ENCODE results near the gene AURKAIP1.

Gene AURKAIP1

GRCh38 chr1:1346501-1346890, 28.5 kb downstream of the AURKAIP1 start:
- no peak for DNase-seq (ENCODE audit: low spot score)

DNA sequence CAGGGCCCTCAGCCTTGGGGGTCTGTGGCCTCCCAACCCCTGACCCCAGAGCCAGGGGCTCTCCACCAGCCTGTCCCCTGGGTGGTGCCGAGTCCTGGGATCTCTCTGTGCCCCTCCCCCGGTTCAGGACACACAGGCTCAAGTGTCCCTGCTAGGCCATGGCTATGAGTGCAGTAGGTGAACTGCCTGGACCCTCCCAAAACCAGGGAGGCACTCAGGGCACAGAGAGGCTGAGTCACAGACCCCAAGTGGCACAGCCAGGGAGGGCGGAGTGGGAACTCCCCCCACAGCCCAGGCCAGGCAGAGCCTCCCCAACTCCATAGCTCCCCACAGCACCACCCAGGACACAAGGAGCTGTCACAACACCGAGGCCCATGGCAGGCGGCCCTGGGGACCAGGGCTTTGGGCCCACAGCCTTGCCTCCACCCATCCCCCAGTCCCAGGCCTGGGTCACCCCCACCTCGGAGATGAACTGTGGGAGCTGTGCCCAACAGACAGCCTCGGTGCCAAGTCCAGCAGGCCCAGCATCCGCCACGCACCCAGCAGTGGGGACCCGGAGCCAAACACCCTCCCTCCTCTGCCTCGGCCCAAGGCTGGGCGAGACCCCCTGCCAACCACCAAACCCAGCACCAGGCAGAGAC, 29.0 kb downstream of the AURKAIP1 start:
- no peak for DNase-seq (ENCODE audit: low spot score)

DNA sequence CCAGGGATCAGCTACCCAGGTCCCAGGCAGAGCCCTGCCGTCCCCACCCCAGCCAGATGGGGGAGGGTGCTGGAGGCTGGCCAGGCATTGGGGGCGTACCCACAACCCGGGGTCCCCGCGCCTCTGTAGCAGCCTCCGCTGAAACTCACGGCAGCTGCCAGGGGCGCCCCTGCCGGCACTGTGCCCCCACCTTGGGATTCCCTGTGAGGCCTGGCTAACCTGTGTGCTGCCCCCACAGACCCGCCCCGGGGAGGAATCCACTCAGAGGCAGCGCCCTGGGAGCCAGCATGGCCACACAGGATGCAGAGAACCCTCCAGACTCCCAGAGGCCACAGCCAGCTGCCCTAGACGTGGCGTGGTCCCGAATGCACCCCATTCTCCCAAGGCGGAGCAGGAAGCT, 29.6 kb downstream of the AURKAIP1 start:
- no peak for DNase-seq (ENCODE audit: low spot score)

DNA sequence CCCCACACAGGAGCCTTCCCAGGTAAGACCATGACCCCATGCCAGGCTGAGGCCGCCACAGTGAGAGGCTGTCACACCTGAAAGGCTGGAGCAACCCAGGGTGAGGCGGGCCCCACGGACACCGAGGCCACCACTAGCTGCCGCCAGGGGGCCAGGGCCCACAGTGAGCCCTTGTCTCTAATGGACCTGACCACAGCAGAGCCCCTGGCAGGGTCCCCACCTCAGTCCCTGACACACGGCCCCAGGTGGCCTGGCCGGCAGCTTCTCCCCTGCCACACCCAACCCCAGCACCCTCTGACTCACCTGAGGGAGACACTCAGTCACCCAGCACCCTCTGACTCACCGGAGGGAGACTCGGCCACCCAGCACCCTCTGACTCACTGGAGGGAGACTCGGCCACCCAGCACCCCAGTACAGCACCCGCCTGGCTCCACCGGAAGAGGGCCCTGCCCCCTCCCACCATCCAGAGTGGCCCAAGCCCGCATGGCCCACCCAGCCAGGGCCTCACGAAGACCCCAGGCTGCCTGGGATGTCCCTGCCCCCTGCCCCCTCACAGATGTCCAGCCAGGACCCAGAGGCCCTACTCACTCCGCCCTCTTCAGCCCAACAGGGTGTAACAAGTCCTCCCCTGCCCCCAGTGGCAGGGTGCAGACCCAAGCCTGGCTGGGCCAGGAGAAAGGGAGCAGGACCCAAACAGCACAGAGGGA, 30.2 kb downstream of the AURKAIP1 start:
- DNase-seq (ENCODE audit: low spot score) = no peak

GRCh38 chr1:1343811-1344421, 31.1 kb downstream of the AURKAIP1 start:
- DNase-seq (ENCODE audit: low spot score) = no peak

GRCh38 chr1:1342584-1343115, 32.4 kb downstream of the AURKAIP1 start:
- DNase-seq (ENCODE audit: low spot score) = no peak

- DNase-seq (ENCODE audit: low spot score) = no peak
These were observed 32.9 kb downstream of the AURKAIP1 start for GRCh38 chr1:1342061-1342562.

- no peak for DNase-seq (ENCODE audit: low spot score)
These were observed 33.4 kb downstream of the AURKAIP1 start for GRCh38 chr1:1341549-1342021.

DNA sequence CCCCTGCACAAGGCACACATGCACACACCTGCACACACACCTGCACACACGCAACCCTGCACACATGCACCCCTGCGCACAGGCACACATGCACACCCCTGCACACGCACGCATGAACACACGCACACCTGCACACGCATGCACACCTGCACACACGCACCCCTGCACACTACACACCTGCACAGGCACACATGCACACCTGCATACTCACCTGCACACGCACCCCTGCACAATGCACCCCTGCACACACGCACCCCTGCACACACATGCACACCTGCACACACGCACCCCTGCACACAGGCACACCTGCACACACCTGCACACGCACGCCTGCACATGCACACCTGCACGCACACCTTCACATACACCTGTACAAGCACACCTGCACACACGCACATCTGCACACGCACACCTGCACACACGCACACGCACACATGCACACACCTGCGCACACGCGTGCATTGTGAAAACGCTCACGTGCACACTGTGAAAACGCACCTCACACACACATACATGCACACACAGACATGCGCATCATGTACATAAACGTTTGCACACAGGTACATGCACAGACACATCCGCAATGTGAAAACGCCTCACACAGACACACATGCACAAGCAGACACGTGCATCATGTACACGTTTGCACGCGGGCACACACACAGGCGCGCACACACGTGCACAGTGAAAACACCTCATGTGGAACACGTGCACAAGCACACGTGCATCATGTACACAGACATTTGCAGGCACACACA, 34.0 kb downstream of the AURKAIP1 start:
- no peak for DNase-seq (ENCODE audit: low spot score)

DNA sequence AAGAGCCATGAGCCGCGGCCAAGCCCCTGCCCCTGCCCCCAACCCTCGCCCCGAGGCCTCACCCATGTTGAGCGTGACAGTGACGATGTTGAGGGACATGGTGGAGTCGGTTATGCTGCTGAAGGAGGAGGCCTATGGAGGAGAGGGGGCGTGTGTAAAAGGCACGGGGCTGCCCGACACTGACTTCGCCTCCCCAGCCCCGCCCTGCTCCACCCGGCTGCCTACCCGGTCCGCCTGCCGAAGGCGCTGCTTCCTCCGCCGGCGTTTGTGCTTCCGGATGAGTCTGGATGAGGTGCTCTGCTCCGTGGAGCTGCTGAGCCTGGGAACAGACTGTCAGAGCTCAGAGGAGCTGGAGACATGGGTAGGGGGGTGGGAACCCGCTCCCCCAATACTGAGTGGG, 34.8 kb downstream of the AURKAIP1 start:
- DNase-seq (ENCODE audit: low spot score) = no peak

DNA sequence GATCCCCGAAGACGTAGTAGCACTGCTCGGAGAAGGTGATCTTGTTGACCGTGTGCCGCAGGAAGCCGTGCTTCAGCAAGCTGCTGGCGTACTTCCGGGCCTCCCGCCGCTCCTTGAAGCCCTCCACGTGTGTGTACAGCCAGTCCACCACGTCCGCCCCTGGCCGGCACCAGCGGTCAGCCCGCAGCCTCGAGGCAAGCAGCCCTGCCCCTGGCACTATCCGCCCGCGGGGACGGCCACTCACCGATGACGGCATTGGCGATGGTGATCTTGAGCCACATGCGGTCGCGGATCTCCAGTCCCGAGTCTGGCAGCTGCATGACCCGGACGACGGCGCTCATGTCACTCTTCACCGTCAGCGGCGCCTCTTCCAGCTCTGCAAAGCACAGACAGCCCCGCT, 36.7 kb downstream of the AURKAIP1 start:
- no peak for DNase-seq (ENCODE audit: low spot score)

GRCh38 chr1:1337793-1338147, 37.2 kb downstream of the AURKAIP1 start:
- no peak for DNase-seq (ENCODE audit: low spot score)

DNA sequence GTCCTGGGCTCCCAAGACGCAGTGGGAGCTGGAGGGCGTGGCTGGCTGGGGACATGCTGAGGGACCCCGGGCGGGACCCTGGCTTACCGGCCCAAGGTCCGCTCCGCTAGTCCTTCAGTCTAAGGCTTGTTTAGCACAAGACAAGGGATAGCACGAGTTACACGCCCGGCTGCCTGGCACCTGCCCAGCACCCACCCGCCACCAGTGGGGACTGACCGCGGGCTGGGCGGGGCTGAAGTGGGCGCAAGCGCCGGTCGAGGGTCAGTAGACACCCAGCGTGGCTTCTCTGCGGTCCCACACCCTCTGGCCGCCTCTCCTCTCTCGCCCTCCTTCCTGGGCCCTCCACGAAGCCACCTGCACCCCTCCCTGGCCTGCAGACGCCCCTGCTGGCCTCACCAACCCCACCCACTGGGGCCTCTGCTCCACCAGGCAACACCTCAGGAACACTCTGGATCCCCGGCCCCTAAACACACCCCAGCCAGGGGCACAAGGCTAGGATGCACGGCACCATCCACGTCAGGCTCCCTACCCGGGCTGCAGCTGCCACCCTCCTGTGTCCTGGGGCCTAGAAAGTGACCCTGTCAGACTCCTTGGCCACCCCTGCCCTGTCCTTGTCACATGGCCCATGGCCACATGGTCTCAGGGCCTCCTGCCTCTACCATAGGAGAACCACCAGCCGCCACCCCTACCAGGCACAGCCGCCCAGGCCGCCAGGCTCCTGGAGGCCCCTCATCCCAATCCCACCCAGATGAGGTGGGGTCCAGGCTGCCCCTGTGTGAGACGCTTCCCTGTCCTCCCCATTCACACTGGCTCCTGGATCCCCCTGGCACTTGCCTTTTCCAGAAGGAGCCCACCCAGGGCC, 37.8 kb downstream of the AURKAIP1 start:
- DNase-seq (ENCODE audit: low spot score) = no peak

DNA sequence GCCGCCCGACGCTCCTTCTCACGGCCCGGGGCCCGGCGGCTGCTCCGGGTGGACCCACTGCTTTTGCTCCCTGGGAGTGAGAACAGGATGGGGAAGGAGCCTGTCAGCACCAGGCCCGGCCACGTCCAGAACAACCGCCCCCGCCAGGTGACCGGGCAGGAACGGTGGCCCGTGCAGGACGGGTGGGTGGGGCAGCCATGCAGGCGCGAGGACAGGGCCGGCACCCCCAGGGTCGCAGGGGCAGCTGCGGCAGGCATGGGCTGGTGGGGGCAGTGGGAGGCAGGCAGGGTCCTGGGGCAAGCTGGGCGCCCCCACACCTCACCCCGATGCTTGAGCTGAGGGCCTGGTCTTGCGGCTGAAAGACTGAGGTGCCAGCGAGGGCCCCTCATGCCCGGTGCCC, 38.6 kb downstream of the AURKAIP1 start:
- DNase-seq (ENCODE audit: low spot score) = no peak

- no peak for DNase-seq (ENCODE audit: low spot score)
These were observed 39.2 kb downstream of the AURKAIP1 start for GRCh38 chr1:1335792-1336248.

DNA sequence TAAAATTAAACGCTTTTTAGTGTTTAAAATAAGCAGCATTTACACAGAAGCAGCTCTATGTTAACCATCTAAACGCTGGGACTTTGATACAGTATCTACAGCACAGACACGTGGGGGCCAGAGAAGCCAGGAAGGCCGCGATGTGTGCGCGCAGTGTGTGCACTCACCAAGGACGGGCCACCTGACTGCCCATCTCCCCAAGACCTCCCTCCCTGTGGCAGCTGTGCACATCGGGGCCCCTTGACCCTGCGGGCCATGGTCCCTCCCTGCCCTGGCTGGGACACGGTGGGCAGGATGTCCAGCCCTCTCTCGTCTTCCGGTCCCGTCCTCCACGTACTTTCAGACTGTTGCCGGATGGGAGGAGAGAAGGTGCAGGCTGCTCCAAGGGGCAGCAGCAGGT, 39.7 kb downstream of the AURKAIP1 start:
- no peak for DNase-seq (ENCODE audit: low spot score)

- no peak for DNase-seq (ENCODE audit: low spot score)
These were observed 40.2 kb downstream of the AURKAIP1 start for GRCh38 chr1:1334835-1335234.

GRCh38 chr1:1333551-1334241, 41.3 kb downstream of the AURKAIP1 start:
- no peak for DNase-seq (ENCODE audit: low spot score)

GRCh38 chr1:1332774-1333480, 42.1 kb downstream of the AURKAIP1 start:
- DNase-seq (ENCODE audit: low spot score) = no peak
